Panc1 (cell line): ENCODE data around the gene CDH16. TPM values are rescaled to one million over a fixed set of nuclear protein-coding genes. Genes with fewer than 3 reads are reported as not detected.

Experiments
- ATAC-seq: fragments of 200-7000 bp; cut with Tn5 transposase; 2 replicates; pipeline ENCODE4 v1.9.1; 2020; ENCODE audit warnings: mild to moderate bottlenecking, moderate library complexity
- BruUV-seq: library from RNA; stranded (reverse); fragments of 400-500 nt; replicated peaks from 2 replicates; lab custom pipeline; 2021; lab: Mats Ljungman, UMichigan
- CTCF ChIA-PET: fragments of 300-600 bp; sonication (Branson Sonifier 250); formaldehyde crosslinking; loops from one replicate; lab custom pipeline; 2022; ENCODE audit warnings: antibody characterized with exemption; lab: Charles Lee
- POLR2A ChIA-PET: fragments of 300-600 bp; sonication (Branson Sonifier 250); formaldehyde crosslinking; loops from one replicate; lab custom pipeline; 2022; ENCODE audit warnings: antibody characterized with exemption; lab: Charles Lee
- DNase-seq: peaks from one replicate; pipeline ENCODE4 v3.0.0-alpha.2; 2010; ENCODE audit warnings: low read depth, low spot score
- H3K27ac ChIP-seq: 2 replicates; pipeline ENCODE4 v1.5.1; 2011; ENCODE audit warnings: mild to moderate bottlenecking, low read length, inconsistent platforms
- H3K27me3 ChIP-seq: fragments of 200-500 bp; sonication (Bioruptor generic); 2 replicates; pipeline ENCODE4 v1.6.0; 2014; ENCODE audit warnings: low read length, inconsistent platforms; ENCODE audit not compliant: control insufficient read depth, insufficient read depth
- H3K36me3 ChIP-seq: fragments of 200-500 bp; sonication (Bioruptor generic); 2 replicates; pipeline ENCODE4 v1.5.1; 2014; ENCODE audit warnings: inconsistent platforms, mild to moderate bottlenecking, low read length, moderate library complexity; ENCODE audit not compliant: control insufficient read depth, insufficient read depth
- H3K4me1 ChIP-seq: 2 replicates; pipeline ENCODE4 v1.5.1; 2011; ENCODE audit warnings: inconsistent platforms, mild to moderate bottlenecking, low read length, moderate library complexity; ENCODE audit not compliant: control insufficient read depth, insufficient read depth
- H3K4me3 ChIP-seq, 2 experiments: 2 replicates each; pipeline ENCODE4 v1.5.1; 2011 to 2012; ENCODE audit warnings: low read depth in 2 of 2, low read length in 2 of 2, mild to moderate bottlenecking in 2 of 2, inconsistent platforms in 1 of 2, moderate library complexity in 1 of 2
- H3K9me3 ChIP-seq: fragments of 200-500 bp; sonication (Bioruptor generic); 2 replicates; pipeline ENCODE4 v1.5.1; 2014; ENCODE audit warnings: low read depth, mild to moderate bottlenecking, inconsistent platforms, low read length, moderate library complexity; ENCODE audit not compliant: control insufficient read depth, insufficient read depth
- POLR2AphosphoS5 ChIP-seq: IDR thresholded peaks from 2 replicates; pipeline ENCODE4 v1.6.1; 2012; ENCODE audit warnings: mild to moderate bottlenecking, low read depth, low read length, moderate library complexity
- SIN3A ChIP-seq: IDR thresholded peaks from 2 replicates; pipeline ENCODE4 v1.6.1; 2012; ENCODE audit warnings: low read depth, mild to moderate bottlenecking, low read length, moderate library complexity, borderline replicate concordance; ENCODE audit not compliant: insufficient read depth
- TCF7L2 ChIP-seq: IDR thresholded peaks from 2 replicates; pipeline ENCODE4 v1.6.1; 2011; ENCODE audit warnings: mild to moderate bottlenecking, low read depth, low read length, inconsistent platforms
- in situ Hi-C: cut with HindIII; loops from 2 replicates; pipeline ENCODE4 v1.10.0; 2016; ENCODE audit warnings: low sequenced_read_pairs, low pct_unique_long_range_greater_than_20kb
- intact Hi-C: fragments of 100-400 bp; cut with micrococcal nuclease; formaldehyde crosslinking; loops from one replicate; pipeline ENCODE4 v1.10.0; 2022; ENCODE audit not compliant: unreplicated experiment
- total RNA-seq: library from RNA; stranded (reverse); gene quantifications from one replicate; pipeline ENCODE4 v1.2.1, GENCODE V29; 2021; ENCODE audit not compliant: unreplicated experiment
- TF ChIP-seq, protein P1 (sequence below): fragments of 450-650 bp; IDR thresholded peaks from 2 replicates; pipeline ENCODE4 v1.5.1; 2017; ENCODE audit warnings: mild to moderate bottlenecking
- TF ChIP-seq, protein P2 (sequence below), 2 experiments: IDR thresholded peaks; 2 replicates each; pipeline ENCODE4 v1.6.1; 2011 to 2012; ENCODE audit warnings: low read depth in 2 of 2, control low read depth in 1 of 2, low read length in 1 of 2, mild to moderate bottlenecking in 1 of 2, moderate library complexity in 1 of 2; ENCODE audit not compliant: insufficient read depth in 1 of 2

CDH16 gene
- total RNA-seq, 1 experiment from 2014 or later, result not detected

DNA sequence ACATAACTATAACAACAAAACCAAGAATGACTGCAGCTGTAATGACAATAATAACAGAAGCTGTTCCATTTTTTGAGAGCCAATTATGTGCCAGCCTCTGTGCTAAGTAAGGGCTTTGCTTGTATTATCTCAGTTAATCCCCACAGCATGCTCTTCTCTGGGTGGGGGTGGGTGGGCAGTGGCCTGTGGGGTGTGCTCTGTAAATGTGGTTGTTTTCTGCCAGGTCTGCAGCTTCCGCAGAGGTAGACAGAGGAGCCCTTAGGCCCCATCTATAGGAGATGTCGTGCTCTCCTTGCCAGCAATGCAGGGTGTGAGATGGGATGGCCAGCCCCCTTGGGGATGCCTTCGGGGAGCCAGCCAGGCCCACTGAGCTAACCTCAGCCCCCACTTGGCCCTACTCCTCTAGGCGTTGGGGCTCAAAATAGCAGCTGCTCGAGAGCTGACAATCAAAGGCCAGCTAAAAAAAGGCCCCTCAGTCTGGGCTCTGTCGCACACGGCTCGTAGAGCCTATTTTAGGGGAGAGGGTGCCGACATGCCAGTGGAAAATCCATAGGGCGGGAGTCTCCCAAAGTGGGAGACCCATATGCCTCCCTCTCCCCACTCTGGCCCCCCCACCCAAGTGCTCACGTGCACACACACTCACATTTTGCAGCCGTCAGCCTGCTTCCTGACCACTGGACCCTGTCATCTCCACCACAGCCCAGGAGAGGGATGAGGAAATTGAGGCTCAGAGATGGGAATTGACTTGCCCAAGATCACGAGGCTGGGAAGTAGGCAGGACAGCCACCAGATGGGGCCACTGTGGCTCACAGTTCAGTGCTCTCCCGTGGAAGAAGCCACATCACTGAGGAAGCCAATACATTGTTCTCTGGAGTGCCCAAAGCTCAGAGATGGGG lies 15.8 kb downstream of the CDH16 start:
- no TSS peak for BruUV-seq
- DNase-seq, result no peak
- ChIA-PET POLR2A (no interaction called here), CTCF (interaction anchor here (0.6 kb wide), 1 partner anchor 58 kb away, joined by 3 read pairs; the partner anchor contains the start of gene CES3)
- Histone ChIP-seq H3K27ac (no peak overlapping the region), H3K27me3 (no peaks in the 10 kb centered on the region), H3K36me3 (no peaks in the 10 kb centered on the region), H3K9me3 (no peaks in the 10 kb centered on the region), H3K4me1 (peaks cover 9% of the 10 kb centered on the region), H3K4me3 (no peak overlapping the region)
- intact Hi-C loops, result no loop called here
- no peak for ATAC-seq
- in situ Hi-C loops, result no loop called here
- TF ChIP-seq POLR2AphosphoS5 (no peak), SIN3A (no peak), TCF7L2 (no peak)
- TF ChIP-seq, protein P1, sequence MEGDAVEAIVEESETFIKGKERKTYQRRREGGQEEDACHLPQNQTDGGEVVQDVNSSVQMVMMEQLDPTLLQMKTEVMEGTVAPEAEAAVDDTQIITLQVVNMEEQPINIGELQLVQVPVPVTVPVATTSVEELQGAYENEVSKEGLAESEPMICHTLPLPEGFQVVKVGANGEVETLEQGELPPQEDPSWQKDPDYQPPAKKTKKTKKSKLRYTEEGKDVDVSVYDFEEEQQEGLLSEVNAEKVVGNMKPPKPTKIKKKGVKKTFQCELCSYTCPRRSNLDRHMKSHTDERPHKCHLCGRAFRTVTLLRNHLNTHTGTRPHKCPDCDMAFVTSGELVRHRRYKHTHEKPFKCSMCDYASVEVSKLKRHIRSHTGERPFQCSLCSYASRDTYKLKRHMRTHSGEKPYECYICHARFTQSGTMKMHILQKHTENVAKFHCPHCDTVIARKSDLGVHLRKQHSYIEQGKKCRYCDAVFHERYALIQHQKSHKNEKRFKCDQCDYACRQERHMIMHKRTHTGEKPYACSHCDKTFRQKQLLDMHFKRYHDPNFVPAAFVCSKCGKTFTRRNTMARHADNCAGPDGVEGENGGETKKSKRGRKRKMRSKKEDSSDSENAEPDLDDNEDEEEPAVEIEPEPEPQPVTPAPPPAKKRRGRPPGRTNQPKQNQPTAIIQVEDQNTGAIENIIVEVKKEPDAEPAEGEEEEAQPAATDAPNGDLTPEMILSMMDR, result no peak
- TF ChIP-seq, protein P2, sequence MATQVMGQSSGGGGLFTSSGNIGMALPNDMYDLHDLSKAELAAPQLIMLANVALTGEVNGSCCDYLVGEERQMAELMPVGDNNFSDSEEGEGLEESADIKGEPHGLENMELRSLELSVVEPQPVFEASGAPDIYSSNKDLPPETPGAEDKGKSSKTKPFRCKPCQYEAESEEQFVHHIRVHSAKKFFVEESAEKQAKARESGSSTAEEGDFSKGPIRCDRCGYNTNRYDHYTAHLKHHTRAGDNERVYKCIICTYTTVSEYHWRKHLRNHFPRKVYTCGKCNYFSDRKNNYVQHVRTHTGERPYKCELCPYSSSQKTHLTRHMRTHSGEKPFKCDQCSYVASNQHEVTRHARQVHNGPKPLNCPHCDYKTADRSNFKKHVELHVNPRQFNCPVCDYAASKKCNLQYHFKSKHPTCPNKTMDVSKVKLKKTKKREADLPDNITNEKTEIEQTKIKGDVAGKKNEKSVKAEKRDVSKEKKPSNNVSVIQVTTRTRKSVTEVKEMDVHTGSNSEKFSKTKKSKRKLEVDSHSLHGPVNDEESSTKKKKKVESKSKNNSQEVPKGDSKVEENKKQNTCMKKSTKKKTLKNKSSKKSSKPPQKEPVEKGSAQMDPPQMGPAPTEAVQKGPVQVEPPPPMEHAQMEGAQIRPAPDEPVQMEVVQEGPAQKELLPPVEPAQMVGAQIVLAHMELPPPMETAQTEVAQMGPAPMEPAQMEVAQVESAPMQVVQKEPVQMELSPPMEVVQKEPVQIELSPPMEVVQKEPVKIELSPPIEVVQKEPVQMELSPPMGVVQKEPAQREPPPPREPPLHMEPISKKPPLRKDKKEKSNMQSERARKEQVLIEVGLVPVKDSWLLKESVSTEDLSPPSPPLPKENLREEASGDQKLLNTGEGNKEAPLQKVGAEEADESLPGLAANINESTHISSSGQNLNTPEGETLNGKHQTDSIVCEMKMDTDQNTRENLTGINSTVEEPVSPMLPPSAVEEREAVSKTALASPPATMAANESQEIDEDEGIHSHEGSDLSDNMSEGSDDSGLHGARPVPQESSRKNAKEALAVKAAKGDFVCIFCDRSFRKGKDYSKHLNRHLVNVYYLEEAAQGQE (IDR thresholded peaks at IDR 0.05; ENCODE audit: insufficient read depth in 1 of 2, low read depth in 2 of 2, low read length in 1 of 2), result no peak

DNA sequence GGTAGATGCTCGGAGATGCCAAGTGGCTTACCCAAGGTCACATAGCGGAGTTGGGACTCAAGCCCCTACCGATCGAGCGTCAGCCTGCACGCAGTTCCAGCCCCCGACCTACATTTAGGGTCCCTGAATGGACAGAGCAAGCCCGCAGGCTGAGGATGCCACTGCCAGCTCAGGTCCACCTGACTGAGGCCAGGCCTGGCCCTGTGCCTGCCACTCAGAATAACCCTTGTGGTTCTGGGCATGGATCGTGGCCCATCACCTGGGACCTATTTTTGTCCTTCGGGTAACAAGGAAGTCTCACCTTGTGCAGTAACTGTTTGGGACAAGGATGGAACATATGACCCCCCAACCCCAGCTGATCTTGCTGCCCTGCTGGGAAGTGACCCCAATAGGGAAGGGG lies 17.1 kb downstream of the CDH16 start:
- no TSS peak for BruUV-seq
- no peak overlapping the region for H3K27ac ChIP-seq
- H3K27me3 ChIP-seq, result no peaks in the 10 kb centered on the region
- DNase-seq (no peak), ATAC-seq (no peak)
- in situ Hi-C loops, result no loop called here
- TF ChIP-seq POLR2AphosphoS5 (no peak), TCF7L2 (no peak), SIN3A (no peak)
- TF ChIP-seq, protein P2 (IDR thresholded peaks at IDR 0.05; ENCODE audit: insufficient read depth in 1 of 2, low read depth in 2 of 2, low read length in 1 of 2), result no peak
- TF ChIP-seq, protein P1, result no peak
- no peaks in the 10 kb centered on the region for H3K9me3 ChIP-seq
- CTCF ChIA-PET, result interaction anchor here (0.5 to 0.6 kb wide), 2 partner anchors 43 to 921 kb away, joined by 3 to 5 read pairs; no protein-coding TSS in a partner anchor
- H3K36me3 ChIP-seq, result no peaks in the 10 kb centered on the region
- H3K4me1 ChIP-seq, result peaks cover 9% of the 10 kb centered on the region
- intact Hi-C loops, result no loop called here
- H3K4me3 ChIP-seq, result no peak overlapping the region
- POLR2A ChIA-PET, result no interaction called here
